NB4 (cell line): Measurements from ENCODE around the gene TSPAN4.

Experiments used
- CTCF ChIP-seq: IDR thresholded peaks from one replicate; pipeline ENCODE4 v1.5.1; 2012; ENCODE audit warnings: low read depth, low read length
- MAX ChIP-seq: IDR thresholded peaks from 2 replicates; pipeline ENCODE4 v1.6.1; 2011; ENCODE audit warnings: low read depth, low read length
- POLR2A ChIP-seq: IDR thresholded peaks from 2 replicates; pipeline ENCODE4 v1.6.1; 2011; ENCODE audit warnings: mild to moderate bottlenecking; ENCODE audit not compliant: insufficient read length; ENCODE audit errors: extremely low read depth

- TF ChIP-seq CTCF (no peak), POLR2A (no peak), MAX (no peak)
These were observed 30.3 kb upstream of the TSPAN4 start for GRCh38 chr11:812390-812789.
